Occipital lobe (tissue), 2 donors: ENCODE results near the gene NHSL2. TPM values are rescaled to one million over a fixed set of nuclear protein-coding genes. Genes with fewer than 3 reads are reported as not detected.

ENCODE experiments used
- DNase-seq: peaks from one replicate; lab custom pipeline; 2025; lab: John Stamatoyannopoulos, UW
- total RNA-seq: library from RNA; depleted of rRNA; stranded (reverse); fragments of >200 nt; gene quantifications from one replicate; pipeline ENCODE4 v1.2.3, GENCODE V29; 2014

NHSL2 gene
- total RNA-seq, 1 donor from 2014 or later = 0.78 TPM

GRCh38 chrX:72127332-72127731 lies 216.7 kb downstream of the NHSL2 start:
- no peak for DNase-seq

GRCh38 chrX:72128183-72128834 lies 217.7 kb downstream of the NHSL2 start:
- DNase-seq = no peak

- no peak for DNase-seq
Measured at GRCh38 chrX:72128881-72129280, 218.2 kb downstream of the NHSL2 start.

GRCh38 chrX:72129661-72130060 lies 219.0 kb downstream of the NHSL2 start:
- DNase-seq = no peak

- no peak for DNase-seq
Measured at GRCh38 chrX:72130156-72130761, 219.6 kb downstream of the NHSL2 start.

GRCh38 chrX:72130762-72131250 lies 220.2 kb downstream of the NHSL2 start:
- no peak for DNase-seq

GRCh38 chrX:72131317-72132294 lies 221.0 kb downstream of the NHSL2 start, which contains the start of gene RTL5:
Gene RTL5, minus strand, starts transcription at chrX:72131915.
- peak; percentile 88 for DNase-seq

- no peak for DNase-seq
Measured at GRCh38 chrX:72132456-72132855, 221.8 kb downstream of the NHSL2 start.

- no peak for DNase-seq
Measured at GRCh38 chrX:72133851-72134546, 223.4 kb downstream of the NHSL2 start.

GRCh38 chrX:72137846-72138495 lies 227.3 kb downstream of the NHSL2 start:
- no peak for DNase-seq

- DNase-seq = no peak
Measured at GRCh38 chrX:72139538-72139937, 228.9 kb downstream of the NHSL2 start.

- DNase-seq = no peak
Measured at GRCh38 chrX:72141372-72142004, 230.8 kb downstream of the NHSL2 start.

- DNase-seq = no peak
Measured at GRCh38 chrX:72142094-72142793, 231.6 kb downstream of the NHSL2 start.

- no peak for DNase-seq
Measured at GRCh38 chrX:72142794-72143608, 232.4 kb downstream of the NHSL2 start.

GRCh38 chrX:72143609-72143907 lies 232.9 kb downstream of the NHSL2 start:
- DNase-seq = no peak

- DNase-seq = no peak
Measured at GRCh38 chrX:72145181-72145580, 234.5 kb downstream of the NHSL2 start.

GRCh38 chrX:72146527-72146926 lies 235.9 kb downstream of the NHSL2 start:
- DNase-seq = no peak

- no peak for DNase-seq
Measured at GRCh38 chrX:72158773-72159172, 248.1 kb downstream of the NHSL2 start.

GRCh38 chrX:72159769-72160168 lies 249.1 kb downstream of the NHSL2 start:
- DNase-seq = no peak
